ENCODE measurements around the gene TWIST2.

The TWIST2 gene

DNA sequence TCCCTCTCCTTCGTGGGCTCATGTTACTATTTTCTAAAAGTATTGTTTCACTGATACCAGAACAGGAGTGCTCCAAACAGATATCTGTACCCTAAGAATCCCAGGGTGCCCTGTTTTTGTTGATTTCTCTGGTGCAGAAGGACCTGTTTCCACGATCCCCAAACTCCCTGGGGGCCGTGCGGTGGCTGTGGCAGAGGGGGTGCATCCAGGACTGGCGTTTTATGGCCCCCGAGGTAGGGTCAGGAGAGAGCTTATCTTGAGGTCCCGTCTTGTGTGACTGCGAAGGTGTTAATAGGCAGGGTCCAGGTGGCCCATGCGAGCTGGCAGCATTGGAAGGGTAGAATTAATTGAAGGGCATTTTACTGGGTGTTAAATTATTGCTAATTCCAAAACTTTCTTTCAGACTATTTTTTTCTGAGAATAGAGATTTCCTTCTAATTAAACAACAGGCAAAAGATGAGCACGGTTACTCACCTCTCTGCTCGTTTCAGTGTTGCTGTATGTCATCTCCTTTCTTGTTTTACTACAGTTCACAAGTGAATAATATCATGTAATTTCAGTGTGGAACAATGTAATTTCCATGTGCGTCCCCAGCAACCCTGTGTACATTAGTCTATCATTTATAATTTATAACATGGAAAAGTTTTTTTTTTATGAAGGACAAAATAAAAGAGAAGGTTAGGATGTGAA is 8.2 kb downstream of the TWIST2 start:
- DNase-seq (ENCODE audit: low spot score) = no peak

DNA sequence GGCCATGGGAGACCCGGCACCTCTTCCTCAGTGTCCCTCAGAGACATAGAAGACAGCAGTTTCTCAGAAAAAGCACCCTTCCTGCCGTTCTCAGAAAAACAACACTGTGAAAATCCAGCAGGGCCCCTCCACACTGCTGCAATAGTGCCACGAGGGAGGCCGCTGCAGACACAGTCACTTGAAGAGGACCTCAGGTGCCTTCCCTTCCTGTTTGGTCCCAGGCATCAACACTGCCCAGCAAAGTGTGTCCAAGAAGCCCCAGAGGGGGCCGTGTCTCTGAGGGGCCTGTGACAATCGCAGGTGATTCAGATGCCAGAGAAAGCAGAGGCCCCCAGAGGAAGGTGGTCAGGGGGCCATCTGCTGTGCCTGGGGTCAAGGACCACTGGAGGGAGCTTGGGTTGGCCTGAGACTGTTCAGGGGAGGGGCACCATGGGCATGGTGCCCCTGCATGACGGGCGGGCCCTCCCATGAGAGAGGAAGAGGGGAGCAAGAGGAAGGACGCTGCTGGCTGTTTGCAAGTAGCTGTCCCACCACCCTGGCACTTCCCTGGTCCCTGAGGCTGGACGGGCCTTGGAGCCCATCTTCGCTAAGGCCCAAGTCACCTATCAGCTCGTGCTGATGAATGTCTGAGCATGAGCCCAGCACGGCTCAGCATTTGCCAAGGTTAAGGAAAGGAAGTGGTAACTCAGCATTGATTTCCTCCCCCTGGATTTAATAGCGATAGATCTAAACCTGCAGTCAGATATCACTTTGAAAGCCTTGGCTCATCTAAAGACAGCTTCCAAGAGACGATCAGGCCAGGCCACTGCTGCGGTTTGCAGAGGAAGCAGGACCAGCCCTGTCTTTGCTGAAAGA is 9.1 kb downstream of the TWIST2 start:
- no peak for DNase-seq (ENCODE audit: low spot score)

DNA sequence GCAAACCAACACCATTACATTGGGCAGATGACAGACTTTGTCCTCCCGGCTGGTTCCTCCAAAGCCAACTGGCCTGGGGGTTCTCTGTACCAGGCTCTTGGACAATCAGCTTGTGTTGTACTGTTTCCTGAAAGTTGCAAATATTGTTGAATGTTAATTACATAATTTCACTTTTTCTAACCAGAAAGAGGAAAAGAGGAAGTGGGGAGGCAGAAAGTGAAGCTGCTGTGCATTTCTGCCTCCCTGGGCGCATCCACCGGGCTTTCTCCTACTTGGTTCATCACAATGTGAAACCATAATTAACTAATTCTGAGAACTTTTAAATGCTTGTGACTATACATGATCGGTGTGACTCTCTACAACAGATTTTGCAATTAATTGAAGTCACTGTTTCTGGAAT is 10.1 kb downstream of the TWIST2 start:
- DNase-seq (ENCODE audit: low spot score) = no peak

DNA sequence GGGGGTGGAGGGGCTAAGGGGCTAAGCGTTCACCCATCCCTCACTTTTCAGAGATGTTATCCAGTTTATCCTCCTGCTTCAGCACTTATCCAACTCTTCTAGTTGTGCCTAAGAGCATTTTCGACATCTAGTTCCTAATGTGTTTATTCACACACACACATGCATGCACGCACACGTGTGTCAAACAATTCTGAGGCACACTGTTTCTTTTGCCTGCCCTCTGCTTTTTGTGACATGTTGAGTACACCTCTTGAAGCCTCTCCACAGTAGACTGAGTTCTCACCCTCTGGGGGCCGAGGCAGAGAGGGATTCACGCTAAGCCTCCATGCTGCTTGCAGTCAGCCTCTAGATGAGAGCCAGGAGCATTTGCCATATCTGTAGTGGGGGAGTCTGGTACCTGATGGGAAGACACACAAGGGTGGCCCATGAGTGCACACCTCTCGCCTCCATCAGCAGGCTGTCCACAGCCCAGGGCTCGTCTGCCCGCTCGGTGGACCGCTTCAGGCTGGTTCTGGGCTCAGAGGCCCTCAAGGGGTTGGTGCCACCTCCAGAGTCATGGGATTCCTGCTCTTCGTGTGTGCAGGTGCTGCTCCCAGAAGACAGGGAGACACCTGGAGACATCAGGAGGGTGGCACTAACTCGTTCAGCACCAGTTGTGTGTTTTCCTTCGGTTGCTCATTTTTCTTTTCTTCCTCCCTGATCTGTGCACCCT is 11.9 kb downstream of the TWIST2 start:
- DNase-seq (ENCODE audit: low spot score) = no peak

DNA sequence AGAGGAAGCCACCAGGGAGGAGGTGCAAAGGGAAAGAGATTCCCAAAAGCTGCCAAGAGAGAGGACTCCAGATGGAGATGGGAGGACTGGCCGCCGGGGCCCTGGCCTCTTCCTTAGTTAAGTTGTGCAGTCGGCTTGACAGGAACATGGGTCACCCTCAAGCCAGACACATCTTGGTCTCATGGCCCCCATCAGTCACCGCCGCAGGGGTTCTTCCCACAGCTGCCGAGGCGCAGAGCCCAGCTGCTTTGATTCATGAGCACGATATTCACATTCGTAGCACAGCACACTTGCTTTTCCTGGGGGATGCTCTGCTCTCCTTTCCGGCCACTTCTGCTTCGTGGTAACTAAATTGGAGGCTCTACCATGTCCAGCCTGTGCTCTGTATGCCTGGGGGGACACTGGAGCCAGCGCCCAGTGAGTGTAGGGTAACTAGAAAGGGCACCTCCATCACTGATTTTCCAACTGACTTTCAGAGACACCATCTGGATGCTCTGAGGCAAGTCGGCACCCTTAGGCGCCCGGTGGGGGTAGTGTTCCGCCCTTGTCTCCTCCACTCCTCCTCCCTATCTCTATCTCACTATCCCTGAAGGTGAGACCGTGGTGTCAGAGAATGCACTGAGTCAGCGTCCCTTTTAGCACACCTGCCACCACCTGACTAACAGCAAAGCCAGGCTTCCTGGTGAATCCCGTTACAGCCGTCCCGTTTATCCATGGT is 13.3 kb downstream of the TWIST2 start:
- no peak for DNase-seq (ENCODE audit: low spot score)

DNA sequence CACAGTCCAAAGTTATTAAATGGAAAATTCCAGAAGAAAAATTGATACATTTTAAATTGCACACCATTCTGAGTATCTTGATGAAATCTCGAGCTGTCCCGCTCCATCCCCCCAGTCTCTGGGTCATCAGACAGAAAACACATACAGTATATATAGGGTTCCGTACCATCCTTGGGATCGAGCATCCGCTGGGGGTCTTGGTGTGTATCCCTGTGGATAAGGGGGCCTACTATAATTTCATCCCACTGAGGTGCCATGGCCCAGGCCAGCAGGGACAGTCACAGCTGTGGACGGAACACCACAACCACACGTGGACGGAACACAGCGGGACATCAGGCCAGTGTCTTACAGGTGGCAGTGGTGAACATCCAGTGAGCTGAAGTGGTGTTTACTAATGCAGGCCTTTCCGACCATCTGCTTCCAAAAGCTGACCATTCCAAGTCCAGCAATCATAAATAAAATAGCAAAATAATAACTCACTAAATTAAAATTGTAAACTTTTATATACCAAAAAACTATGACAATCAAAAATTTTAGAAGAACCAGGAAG is 14.0 kb downstream of the TWIST2 start:
- DNase-seq (ENCODE audit: low spot score) = no peak

DNA sequence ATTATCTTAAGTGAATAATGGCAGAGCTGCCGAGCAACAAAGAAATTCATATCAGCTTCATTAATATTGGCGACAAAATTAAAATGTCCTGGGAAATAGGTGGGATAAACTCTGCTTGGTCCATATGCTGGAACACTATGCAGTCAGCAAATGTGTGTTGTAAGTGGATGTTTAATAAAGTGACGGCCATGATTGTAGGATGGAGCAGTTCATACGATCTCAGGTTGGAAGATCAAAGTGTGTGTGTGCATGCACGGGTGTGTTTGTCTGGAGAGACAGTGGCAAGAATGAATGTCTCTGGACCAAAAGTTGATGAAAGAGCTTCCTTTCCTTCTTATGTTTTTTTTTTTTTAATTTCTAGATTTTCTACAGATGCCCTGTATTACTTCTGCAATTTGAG is 14.8 kb downstream of the TWIST2 start:
- DNase-seq (ENCODE audit: low spot score) = no peak

DNA sequence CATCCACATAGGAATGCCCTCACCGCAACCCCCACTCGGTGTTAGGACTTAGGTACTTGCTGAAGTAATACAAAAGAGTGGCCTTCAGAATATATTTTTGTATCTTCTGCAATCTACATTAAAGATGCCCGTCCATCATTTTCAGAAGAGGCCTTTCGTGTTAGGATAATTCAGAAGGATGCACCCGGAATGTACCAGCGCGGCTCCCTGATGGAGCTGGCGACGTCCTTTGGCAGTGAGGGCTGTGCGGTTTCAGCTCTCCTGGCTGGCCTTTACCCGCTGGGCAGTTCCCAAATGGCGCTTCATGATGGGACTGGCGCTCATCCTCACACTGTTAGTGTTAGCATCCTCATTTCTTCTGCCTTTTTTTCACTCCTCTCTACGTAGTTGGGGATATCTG is 15.3 kb downstream of the TWIST2 start:
- no peak for DNase-seq (ENCODE audit: low spot score)

DNA sequence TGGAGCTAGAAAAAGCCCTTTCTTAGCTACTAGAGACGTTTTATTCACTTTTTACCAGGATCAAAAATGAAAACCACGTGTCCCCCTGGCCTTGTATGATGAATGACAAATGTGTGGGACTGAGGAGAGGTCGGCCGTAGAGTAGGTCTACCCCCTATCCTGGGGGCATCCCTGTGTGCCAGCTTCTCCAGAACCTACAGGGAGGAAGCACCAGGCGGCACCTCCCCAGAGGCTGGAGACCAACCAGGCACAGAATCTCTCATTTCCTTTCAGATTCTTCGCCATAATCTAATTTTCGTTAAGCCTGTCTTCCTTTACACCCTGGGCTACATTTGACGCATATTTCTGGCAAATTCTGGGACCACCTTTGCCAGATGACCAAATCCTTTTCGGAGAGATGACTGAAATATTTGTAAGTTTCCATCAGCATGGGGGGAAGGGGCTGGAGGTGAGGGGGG is 15.9 kb downstream of the TWIST2 start:
- no peak for DNase-seq (ENCODE audit: low spot score)

DNA sequence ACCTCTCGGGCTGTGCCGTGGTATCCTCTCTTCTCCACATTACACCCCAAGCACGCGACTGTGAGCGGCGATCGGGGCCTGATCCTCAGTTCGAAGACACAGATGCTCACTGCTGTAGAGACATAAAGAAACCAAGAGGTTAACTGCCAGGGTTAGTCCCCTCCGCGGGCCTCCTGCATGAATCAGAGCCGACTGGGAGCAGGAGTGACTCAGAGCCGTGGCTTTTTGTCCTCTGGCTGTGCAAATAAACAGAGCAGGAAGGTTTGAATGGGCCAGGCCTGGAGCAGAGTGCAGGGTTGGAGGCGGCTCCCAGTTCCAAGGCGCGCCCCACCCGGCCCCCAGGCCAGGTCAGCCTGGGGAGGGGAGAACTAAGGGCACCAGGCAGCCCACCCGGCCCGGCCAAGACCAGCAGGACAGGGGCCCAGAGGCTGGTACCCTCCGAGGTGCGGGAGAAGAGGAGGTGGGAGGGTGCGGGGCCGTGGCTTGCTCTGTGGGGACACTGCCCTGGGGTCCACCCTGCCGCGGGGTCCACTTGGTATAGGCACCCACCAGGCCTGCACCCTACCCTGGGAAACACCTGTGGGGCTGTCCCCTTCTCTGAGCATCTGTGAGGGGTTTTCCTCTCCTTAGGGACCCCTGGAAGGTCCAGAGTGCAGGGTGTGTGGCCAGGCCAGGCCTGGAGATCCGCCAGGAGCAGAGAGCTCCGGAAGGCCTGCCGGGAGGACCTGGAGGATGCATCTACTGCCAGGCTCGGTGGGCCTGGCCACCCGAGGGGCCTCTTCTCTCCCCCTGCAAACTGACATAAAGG is 16.5 kb downstream of the TWIST2 start:
- no peak for DNase-seq (ENCODE audit: low spot score)

DNA sequence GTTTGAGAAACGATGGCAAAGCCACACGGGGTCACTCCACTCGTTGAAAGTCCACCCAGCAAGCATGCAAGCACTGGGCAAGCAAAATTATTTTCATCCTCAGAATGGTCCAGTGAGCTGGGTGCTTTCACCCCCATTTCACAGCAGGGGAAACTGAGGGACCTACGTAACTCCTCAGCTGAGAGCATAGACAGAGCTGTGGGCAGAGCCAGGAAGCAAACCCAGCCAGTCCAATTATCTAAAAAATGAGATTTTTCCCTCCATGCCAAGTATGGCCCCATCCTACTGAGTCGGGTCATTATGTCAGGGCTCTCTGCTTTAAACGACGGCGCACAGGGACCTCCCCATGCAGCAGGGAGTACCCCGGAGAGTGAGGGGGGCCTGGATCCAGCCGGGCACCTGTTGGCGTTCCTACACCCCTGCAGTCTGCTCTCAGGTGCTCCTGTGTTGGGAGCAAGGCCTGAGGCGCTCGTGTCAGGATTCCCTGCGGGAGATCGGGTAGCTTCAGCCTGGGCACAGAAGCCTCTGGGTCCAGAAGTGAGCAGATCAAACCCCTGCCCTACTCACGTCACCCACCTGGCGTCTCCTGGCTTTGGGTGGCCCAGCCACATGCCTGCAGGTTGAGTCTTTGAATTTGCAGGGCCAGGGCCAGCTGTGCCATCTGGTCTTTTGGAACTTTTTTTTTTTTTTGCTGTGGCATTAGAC is 17.3 kb downstream of the TWIST2 start:
- no peak for DNase-seq (ENCODE audit: low spot score)

DNA sequence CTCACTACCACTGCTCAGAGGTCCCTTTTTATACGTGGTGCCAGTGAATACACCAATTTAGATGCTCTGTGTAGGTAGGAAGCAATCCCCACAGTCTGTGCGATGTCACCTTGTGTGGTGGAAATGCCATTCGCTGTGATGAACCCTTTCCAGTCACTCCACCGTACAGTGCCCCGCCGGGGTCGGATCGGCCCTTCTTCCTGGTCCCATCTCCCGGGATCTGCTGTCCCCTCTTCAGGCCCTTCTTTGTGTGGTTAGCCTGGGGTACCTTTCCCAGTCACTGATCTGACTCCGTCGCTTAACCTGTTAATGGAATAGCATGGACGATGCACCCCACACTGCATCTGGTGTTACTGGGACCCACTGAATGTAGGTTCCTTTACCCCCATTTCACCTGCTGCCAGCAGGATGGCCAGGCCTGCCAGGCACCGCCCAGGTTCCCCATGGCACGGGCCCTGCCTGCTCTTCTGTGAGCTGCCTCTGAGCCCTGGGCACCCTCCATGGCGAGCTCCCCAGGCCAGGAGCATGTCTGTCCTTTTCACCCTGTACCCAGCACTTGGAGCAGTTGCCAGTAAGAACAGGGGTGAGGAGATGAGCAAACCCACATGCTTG is 18.0 kb downstream of the TWIST2 start:
- DNase-seq (ENCODE audit: low spot score) = no peak

DNA sequence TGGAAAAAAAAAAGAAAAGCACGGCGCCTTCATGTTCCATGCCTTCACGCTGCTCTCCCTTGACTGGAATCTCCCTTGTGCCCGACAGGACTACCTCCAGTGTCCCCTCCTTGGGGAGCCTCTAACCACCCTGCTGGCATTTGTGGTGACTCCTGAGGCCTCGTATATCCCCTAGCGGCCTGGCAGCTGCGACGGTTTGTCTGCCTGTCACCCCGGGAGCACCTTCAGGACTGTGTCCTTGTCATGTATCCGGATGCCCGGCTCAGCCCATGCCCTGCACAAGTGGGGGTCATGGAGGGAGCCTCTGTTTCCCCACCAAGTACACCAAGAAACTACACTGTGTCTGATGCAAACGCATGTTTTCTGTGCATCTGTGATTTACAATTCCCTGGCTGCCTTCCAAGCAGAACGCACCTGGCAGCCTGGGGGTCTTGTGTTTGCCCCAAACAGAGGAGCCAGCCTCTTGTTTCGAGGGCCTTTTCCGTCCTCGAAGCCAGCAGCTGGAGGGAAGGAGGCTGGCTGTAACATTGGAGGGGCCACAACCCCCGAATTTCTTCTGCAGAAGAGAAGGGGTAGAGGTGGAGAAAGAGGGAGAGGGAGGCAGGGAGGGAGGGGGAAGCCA is 18.9 kb downstream of the TWIST2 start:
- DNase-seq (ENCODE audit: low spot score) = no peak

DNA sequence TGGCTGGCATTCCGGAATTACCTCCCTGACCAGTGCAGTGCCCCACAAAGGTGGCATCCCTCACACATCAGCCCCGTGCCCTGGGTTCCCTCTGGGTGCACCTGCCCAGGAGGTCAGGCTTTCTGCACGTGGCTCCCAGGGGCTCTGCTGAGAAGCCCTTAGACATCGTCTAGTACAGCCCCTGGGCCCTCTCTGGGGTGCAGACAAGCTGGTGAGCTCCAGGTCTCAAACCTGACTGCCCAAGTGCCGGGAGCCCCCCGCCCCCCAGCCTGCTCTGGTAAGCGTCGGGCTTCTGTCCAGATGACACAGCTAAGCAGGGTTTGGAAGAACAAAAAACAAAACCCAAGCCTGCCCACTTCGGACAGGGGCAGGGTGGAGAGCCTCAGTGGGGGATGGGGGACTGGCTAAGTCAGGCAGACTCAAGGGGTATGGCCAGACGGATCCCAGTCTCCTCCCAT is 20.2 kb downstream of the TWIST2 start:
- no peak for DNase-seq (ENCODE audit: low spot score)

DNA sequence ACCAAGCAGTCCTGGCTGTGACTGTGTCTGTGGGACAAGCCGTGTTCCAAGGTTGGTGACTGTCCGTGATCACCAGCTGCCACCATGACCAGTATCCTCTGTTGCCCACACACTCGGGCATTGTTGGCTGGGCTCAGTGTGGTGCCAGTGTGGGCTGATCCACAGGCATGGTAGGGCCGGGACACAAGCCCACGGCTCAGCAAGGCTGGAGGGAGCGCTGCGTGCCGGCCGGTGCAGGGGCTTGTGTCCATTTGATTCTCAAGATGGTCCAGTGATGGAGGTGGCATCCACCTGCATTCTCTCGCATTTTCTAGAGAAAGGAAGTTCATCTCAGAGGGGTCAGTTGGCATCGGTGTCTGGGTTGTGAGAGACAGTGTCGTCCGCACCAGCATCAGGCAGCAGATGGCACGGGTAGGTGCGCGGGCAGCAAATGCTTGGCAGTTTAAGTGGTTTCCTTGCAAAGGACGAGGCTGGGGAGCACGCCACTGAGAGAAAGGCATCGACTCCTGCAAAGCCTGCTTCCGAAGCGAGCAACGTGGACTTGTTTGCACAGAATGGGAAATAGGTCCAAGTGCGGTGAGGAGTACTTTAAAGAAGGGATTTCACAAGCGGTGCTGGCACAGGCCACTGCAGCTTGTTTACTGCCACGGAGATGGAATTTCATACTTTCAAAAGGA is 20.9 kb downstream of the TWIST2 start:
- DNase-seq (ENCODE audit: low spot score) = no peak

DNA sequence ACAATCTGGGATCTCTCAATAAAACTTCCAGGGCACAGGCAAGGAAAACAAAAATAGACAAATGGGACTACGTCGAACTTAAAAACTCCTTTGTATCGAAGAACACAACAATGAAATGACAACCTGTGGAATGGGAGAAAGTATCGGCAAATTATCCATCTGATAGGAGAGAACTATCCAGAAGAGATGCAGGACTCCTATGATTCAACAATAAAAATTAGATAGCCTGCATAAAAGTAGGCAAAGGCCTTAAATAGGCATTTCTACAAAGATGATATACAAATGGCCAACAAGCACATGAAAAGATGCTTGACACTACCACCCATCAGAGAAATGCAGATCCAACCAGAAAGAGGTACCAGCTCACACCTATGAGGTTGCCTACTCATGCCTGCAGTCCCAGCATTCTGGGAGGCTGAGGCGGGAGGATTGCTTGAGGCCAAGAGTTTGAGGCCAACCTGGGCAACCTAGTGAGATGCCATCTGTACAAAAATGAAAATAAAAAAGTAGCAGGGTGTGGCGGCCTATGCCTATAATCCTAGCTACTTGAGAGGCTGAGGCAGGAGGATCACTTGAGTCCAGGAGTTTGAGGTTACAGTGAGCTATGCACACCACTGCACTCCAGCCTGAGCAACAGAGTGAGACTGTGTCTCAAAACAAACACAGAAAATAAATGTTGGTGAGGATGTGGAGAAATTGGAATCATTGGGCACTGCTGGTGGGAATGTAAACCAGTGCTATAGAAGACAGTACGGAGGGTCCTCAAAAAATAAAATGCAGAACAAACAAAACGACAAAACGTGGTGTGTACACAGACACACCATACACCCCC is 21.6 kb downstream of the TWIST2 start:
- DNase-seq (ENCODE audit: low spot score) = peak; percentile 13

DNA sequence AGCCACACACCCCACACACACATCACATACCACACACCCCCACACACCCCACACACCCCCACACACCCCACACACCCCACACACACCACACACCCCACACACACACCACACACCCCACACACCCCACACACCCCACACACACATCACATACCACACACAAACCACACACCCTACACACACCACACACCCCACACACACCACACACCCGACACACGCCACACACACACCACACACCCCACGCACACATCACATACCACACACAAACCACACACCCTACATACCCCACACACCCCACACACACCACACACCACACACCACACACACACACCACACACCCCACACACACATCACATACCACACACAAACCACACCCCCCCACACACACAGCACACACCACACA is 22.4 kb downstream of the TWIST2 start:
- DNase-seq (ENCODE audit: low spot score) = no peak
